HG02852 (cell line): ENCODE results near the gene MICAL2.

Experiments
- ATAC-seq: cut with Tn5 transposase; IDR thresholded peaks from one replicate; pipeline ENCODE4 v1.9.1; 2021; ENCODE audit warnings: mild to moderate bottlenecking, moderate library complexity; ENCODE audit not compliant: unreplicated experiment

Gene MICAL2

GRCh38 chr11:12295943-12296342 is 185.6 kb downstream of the MICAL2 start:
- ATAC-seq, result no peak

DNA sequence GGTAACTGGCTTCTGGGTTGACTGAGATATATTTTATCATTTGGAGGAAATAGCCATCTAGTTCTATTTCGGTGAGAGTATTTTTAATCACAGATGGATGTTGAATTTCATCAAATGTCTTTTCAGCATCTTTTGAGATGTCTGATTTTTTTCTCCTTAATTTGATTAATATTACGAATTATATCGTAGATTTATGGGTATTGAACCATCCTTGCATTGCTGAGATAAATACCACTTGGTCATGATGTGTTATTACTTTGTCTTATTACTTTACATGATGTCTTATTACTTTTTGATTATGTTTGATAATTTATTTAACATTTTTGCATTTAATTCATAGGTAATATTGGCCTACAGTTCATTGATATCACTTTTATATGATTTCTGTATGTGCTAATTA is 188.2 kb downstream of the MICAL2 start:
- ATAC-seq, result no peak

GRCh38 chr11:12301379-12301778 is 191.0 kb downstream of the MICAL2 start:
- no peak for ATAC-seq

DNA sequence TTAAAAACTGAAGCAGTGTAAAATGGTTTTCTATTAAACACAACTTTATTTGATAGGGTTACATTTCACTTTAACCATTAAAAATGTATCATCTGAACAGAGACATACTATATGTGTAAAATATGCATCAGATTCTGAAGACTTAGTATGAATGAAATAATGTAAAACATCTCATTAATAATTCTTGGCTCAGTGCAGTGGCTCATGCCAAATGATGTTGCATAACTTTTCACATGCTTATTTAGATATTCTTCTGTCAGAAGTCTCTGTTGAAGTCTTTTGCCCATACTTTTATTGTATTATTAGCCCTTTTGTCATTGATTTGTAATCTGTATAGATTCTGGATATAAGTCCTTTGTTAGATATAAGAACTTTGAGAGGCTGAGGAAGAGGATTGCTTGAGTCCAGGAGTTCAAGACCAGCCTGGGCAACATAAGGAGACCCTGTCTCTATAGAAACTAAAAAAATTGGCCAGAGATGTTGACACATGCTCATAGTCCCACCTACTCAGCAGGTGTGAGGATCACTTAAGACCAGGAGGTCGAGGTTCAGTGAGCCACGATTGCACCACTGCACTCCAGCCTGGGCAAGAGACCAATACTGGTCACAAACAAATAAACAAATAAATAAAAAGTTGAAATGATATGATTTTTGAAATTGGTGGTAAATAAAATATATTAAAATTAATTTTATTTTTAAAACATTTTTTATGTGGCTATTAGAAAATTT is 193.2 kb downstream of the MICAL2 start:
- ATAC-seq, result no peak

DNA sequence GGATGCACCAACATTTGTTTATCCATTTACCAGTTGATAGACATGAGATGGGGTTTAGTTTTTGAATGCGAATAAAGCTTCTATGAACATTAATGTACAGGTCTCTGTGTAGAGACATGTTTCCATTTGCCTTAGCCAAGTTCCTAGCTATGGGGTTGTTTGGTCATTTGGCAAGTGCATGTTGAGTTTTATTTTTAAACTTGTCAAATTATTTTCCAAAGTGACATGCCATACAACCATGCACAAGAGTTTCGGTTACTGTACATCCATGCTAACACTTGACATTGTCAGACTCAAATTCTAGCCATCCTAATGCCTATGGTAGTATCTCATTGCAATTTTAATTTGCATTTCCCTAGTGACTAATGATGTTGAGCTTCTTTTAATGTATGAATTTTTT is 196.4 kb downstream of the MICAL2 start:
- no peak for ATAC-seq

DNA sequence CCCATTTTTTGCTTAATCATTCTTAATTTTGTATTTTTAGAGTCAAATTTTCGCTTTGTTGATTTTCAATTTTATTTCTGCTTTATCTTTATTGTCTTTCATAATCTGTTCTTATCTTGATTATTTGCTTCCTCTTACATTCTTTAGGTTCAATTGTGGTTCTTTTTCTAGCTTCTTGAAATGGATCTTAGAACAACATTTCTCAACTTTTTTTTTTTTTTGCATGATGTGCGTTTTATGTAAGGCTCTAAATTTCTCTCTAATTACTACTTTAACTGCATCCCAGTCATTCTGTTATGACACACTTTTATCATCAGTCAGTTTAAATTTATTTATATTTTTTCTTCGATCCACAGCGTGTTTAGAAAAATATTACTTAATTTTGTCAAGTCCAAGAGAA is 201.7 kb downstream of the MICAL2 start:
- ATAC-seq, result no peak
